Glutamatergic neuron (in vitro differentiated cells): ENCODE data around the gene TLX1. TPM values are rescaled to one million over a fixed set of nuclear protein-coding genes. Genes with fewer than 3 reads are reported as not detected.

Source experiments
- DNase-seq: peaks from one replicate; pipeline ENCODE4 v3.0.0; 2022
- H3K27ac Mint-ChIP-seq: one replicate; pipeline ENCODE4 v1.8.0; 2020; ENCODE audit warnings: mild to moderate bottlenecking, mixed read lengths, inconsistent platforms; ENCODE audit not compliant: unreplicated experiment
- H3K27me3 Mint-ChIP-seq: one replicate; pipeline ENCODE4 v1.8.0; 2020; ENCODE audit warnings: mild to moderate bottlenecking, moderate library complexity, mixed read lengths, inconsistent platforms; ENCODE audit not compliant: unreplicated experiment
- H3K36me3 Mint-ChIP-seq: one replicate; pipeline ENCODE4 v1.8.0; 2020; ENCODE audit warnings: mild to moderate bottlenecking, mixed read lengths, inconsistent platforms; ENCODE audit not compliant: unreplicated experiment
- H3K4me1 Mint-ChIP-seq: one replicate; pipeline ENCODE4 v1.8.0; 2020; ENCODE audit warnings: mild to moderate bottlenecking, low read depth, mixed read lengths, inconsistent platforms; ENCODE audit not compliant: unreplicated experiment
- H3K4me3 Mint-ChIP-seq: one replicate; pipeline ENCODE4 v1.8.0; 2020; ENCODE audit warnings: mild to moderate bottlenecking, mixed read lengths, inconsistent platforms; ENCODE audit not compliant: unreplicated experiment
- H3K9me3 Mint-ChIP-seq: one replicate; pipeline ENCODE4 v1.8.0; 2020; ENCODE audit warnings: mild to moderate bottlenecking, moderate library complexity, mixed read lengths, inconsistent platforms; ENCODE audit not compliant: unreplicated experiment
- CTCF ChIP-seq: fragments of 200-600 bp; sonication (generic); IDR thresholded peaks from one replicate; pipeline ENCODE4 v1.5.0; 2021; ENCODE audit not compliant: partially characterized antibody, unreplicated experiment
- total RNA-seq: library from RNA; stranded (reverse); fragmentation: NEBNext Ultra II Directional; extraction: Animal tissue kit (Norgen Biotek cat#: 25700); gene quantifications from one replicate; pipeline ENCODE4 v1.2.1, GENCODE V29; 2021; ENCODE audit not compliant: unreplicated experiment

Gene TLX1
- total RNA-seq, 1 donor from 2014 or later, result 14.3 TPM

GRCh38 chr10:101140084-101140949 is 9.2 kb downstream of the TLX1 start:
- TF ChIP-seq CTCF, result no peak
- peaks cover 56% of the 10 kb centered on the region for H3K27me3 Mint-ChIP-seq
- DNase-seq, result no peak
- no peak overlapping the region for H3K4me3 Mint-ChIP-seq
- peaks cover 26% of the 10 kb centered on the region for H3K4me1 Mint-ChIP-seq
- H3K36me3 Mint-ChIP-seq, result no peaks in the 10 kb centered on the region
- peaks cover 25% of the 10 kb centered on the region for H3K9me3 Mint-ChIP-seq
- no peak overlapping the region for H3K27ac Mint-ChIP-seq

DNA sequence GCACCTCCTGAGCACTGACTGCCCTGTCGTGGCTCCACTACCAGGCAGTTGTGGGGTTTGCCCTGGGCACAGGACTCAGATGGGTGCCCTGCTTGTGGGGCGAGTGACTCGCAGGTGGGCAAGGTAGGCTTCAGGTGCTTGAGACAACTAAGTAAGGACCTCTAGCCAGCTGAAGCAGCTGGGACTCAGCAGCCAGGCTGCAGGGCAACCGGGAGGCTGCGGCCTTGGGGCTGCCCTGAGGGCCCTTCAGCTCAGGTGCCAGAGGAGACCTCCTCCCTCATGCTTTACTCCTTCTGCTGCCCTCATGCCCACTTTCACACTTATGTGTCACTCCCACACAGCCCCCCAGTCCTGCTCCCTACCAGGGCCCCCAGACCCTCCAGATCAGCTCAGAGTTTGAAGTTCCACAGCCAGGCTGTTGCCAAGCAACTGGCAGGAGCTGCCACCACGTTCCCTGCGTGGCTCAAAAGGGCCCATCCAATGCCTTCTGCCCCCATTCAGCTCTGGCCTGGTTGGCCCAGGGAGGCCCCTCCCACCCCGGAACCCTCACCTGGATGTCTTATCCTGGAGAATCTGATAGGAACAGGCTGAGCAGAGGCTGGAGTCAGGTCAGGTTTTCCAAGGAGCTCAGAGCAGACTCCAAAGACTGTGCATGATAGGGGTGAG is 10.0 kb downstream of the TLX1 start:
- Mint-ChIP-seq H3K27ac (no peak overlapping the region), H3K4me1 (peaks cover 19% of the 10 kb centered on the region), H3K27me3 (peaks cover 54% of the 10 kb centered on the region), H3K36me3 (no peaks in the 10 kb centered on the region), H3K9me3 (peaks cover 18% of the 10 kb centered on the region), H3K4me3 (no peak overlapping the region)
- DNase-seq, result no peak
- TF ChIP-seq CTCF, result no peak

DNA sequence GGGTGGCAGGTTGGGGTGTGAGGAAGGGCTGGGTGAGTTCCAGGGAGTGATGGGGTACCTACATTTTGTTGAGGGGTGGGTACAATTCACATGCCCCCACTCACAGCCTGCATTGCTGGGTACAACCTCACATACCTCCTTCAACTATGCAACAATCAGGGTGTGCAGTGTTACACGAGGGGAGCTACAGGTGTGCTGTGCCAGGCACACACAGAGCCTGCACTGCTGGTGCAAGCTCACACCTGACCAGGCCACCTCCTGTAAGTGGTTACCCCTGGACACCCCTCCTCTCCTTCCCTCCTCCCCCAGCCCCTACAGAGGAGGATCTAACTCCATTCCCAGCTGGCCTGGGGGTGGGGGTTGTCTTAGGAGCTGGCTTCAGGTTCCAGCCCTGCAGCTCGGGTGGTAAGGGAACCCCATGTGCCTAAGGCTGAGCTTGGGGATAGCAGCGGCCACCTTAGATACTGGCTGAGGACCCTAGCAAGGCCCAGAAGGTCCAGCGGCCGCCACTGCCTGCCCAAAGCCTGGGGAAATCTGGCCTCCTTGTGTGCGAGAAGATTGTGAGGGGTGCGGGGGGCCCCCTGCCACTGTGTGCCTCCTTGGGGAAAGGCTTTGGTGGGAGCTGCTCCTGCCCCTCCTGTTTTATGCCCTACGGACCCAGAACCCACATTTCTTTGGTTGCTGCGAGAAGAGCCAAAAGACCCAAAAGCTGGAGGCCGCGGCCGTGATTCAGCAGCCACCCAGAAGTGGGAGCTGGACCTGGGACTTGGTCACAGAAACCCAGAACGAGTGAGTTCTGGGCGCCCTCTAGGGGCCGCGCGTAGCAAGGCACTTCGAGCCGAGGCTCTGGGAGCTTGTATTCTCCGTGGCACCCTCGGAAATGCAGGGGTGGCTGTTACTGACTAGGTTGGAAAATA is 10.8 kb downstream of the TLX1 start:
- H3K4me1 Mint-ChIP-seq, result peaks cover 19% of the 10 kb centered on the region
- H3K9me3 Mint-ChIP-seq, result peaks cover 18% of the 10 kb centered on the region
- H3K27ac Mint-ChIP-seq, result no peak overlapping the region
- no peak overlapping the region for H3K4me3 Mint-ChIP-seq
- DNase-seq, result peak; percentile 89
- H3K36me3 Mint-ChIP-seq, result no peaks in the 10 kb centered on the region
- peak; percentile 97 for TF ChIP-seq CTCF
- H3K27me3 Mint-ChIP-seq, result peaks cover 52% of the 10 kb centered on the region

- peak; percentile 18 for TF ChIP-seq CTCF
- Mint-ChIP-seq H3K36me3 (no peaks in the 10 kb centered on the region), H3K9me3 (peaks cover 12% of the 10 kb centered on the region), H3K4me1 (peaks cover 16% of the 10 kb centered on the region), H3K27me3 (peaks cover 52% of the 10 kb centered on the region), H3K4me3 (no peak overlapping the region), H3K27ac (no peak overlapping the region)
- no peak for DNase-seq
Measured at GRCh38 chr10:101142533-101143344, 11.6 kb downstream of the TLX1 start.
